Transverse colon (tissue), 4 donors: ENCODE measurements around the gene KIDINS220.

Source experiments
- CTCF ChIP-seq, 5 experiments: fragments of 200-600 bp in 3 of 5; fragments of 450-650 bp in 2 of 5; sonication (generic) in 3 of 5; IDR thresholded peaks; 1 replicate in 2 of 5; 2 replicates in 3 of 5; pipeline ENCODE4 v1.5.1; 2016 to 2017; ENCODE audit warnings: antibody characterized with exemption in 5 of 5, inconsistent platforms in 3 of 5, mild to moderate bottlenecking in 2 of 5, moderate library complexity in 1 of 5
- EP300 ChIP-seq: sonication (generic); formaldehyde crosslinking; IDR thresholded peaks from one replicate; pipeline ENCODE4 v1.6.1; 2017; ENCODE audit warnings: antibody characterized with exemption, low read depth
- POLR2A ChIP-seq: fragments of 450-650 bp; IDR thresholded peaks from one replicate; pipeline ENCODE4 v1.6.1; 2016; ENCODE audit warnings: antibody characterized with exemption, mild to moderate bottlenecking, moderate library complexity
- POLR2AphosphoS5 ChIP-seq, 3 donors: sonication (generic); formaldehyde crosslinking; IDR thresholded peaks; one replicate each; pipeline ENCODE4 v1.6.1; 2016; ENCODE audit warnings: antibody characterized with exemption in 3 of 3

DNA sequence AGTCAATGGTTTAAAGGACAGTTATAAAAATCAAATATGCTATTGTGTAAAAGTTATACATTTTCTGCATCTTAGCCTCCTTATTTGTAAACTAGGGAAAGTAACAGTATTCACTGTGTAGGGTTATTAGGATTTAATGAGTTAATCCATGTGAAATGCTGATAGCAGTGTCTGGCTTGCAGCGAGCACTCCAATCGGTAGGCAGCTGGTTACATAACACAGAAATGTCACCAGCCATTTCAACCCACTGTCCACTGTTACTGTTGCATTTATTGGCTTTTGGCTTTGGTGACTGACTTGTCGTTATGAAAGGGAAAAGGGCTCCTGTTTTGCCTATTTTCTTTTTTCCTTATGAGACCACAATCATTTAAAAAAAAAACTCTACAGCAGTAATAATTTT, 116.7 kb downstream of the KIDINS220 start:
- TF ChIP-seq POLR2A, result no peak
- no peak for TF ChIP-seq EP300
- TF ChIP-seq CTCF (IDR thresholded peaks at IDR 0.05), result no peak
- TF ChIP-seq POLR2AphosphoS5 (IDR thresholded peaks at IDR 0.05), result no peak
